ACHN (cell line): Measurements from ENCODE around the gene KRTAP10-10.
"Not testable (repeated sequence)": the region's sequence is repeated elsewhere in the genome, so short reads cannot be mapped to it uniquely, and the experiment has no call there.

Experiments
- DNase-seq: peaks from one replicate; pipeline ENCODE4 v3.0.0-alpha.2; 2015
- in situ Hi-C: cut with HindIII; loops from 2 replicates; pipeline ENCODE4 v1.10.0; 2017; ENCODE audit warnings: low sequenced_read_pairs, low pct_ligation_motif_present, low pct_unique_long_range_greater_than_20kb

KRTAP10-10 gene

GRCh38 chr21:44661567-44661966, 24.4 kb downstream of the KRTAP10-10 start:
- in situ Hi-C loops, DNase-seq: not testable (repeated sequence)

- in situ Hi-C loops = no loop called here
- no peak for DNase-seq
These were observed 27.5 kb downstream of the KRTAP10-10 start for GRCh38 chr21:44664691-44665090.

GRCh38 chr21:44666401-44667320, 29.5 kb downstream of the KRTAP10-10 start, which contains the start of gene KRTAP12-2:
Gene KRTAP12-2 (minus strand): TSS chr21:44666927. CDS start chr21:44666886, 41 bp downstream.
- no peak for DNase-seq
- in situ Hi-C loops = no loop called here

- no peak for DNase-seq
- in situ Hi-C loops = no loop called here
These were observed 30.5 kb downstream of the KRTAP10-10 start for GRCh38 chr21:44667612-44668011.

- no peak for DNase-seq
- in situ Hi-C loops = no loop called here
These were observed 33.7 kb downstream of the KRTAP10-10 start for GRCh38 chr21:44670642-44671432.

- in situ Hi-C loops = no loop called here
- DNase-seq = no peak
These were observed 34.8 kb downstream of the KRTAP10-10 start for GRCh38 chr21:44671911-44672310.

GRCh38 chr21:44677881-44678280, 40.7 kb downstream of the KRTAP10-10 start:
- in situ Hi-C loops = no loop called here
- no peak for DNase-seq

GRCh38 chr21:44681152-44681551, 44.0 kb downstream of the KRTAP10-10 start:
- in situ Hi-C loops = no loop called here
- DNase-seq = no peak

GRCh38 chr21:44681861-44682579, 44.9 kb downstream of the KRTAP10-10 start, which contains the start of gene KRTAP12-1:
Gene KRTAP12-1 (minus strand): TSS chr21:44682163. CDS start chr21:44682123, 40 bp downstream.
- in situ Hi-C loops = no loop called here
- DNase-seq = no peak

GRCh38 chr21:44682580-44683151, 45.5 kb downstream of the KRTAP10-10 start:
- DNase-seq = no peak
- in situ Hi-C loops = no loop called here

GRCh38 chr21:44684077-44684476, 46.9 kb downstream of the KRTAP10-10 start:
- in situ Hi-C loops = no loop called here
- DNase-seq = no peak

GRCh38 chr21:44684483-44684882, 47.3 kb downstream of the KRTAP10-10 start:
- no peak for DNase-seq

GRCh38 chr21:44685050-44685449, 47.9 kb downstream of the KRTAP10-10 start:
- in situ Hi-C loops = not testable (repeated sequence)

More at GRCh38 chr21:44684483-44684882, 47.3 kb downstream of the KRTAP10-10 start:
- in situ Hi-C loops = no loop called here

GRCh38 chr21:44686000-44686781, 49.0 kb downstream of the KRTAP10-10 start:
- DNase-seq = no peak
- in situ Hi-C loops = no loop called here

More at GRCh38 chr21:44685050-44685449, 47.9 kb downstream of the KRTAP10-10 start:
- not testable (repeated sequence) for DNase-seq

- in situ Hi-C loops = no loop called here
- DNase-seq = no peak
These were observed 49.8 kb downstream of the KRTAP10-10 start for GRCh38 chr21:44686843-44687561.

- no peak for DNase-seq
- in situ Hi-C loops = no loop called here
These were observed 50.5 kb downstream of the KRTAP10-10 start for GRCh38 chr21:44687671-44688070.
